GM19035 (cell line): ENCODE data around the gene MUC6.

Experiments
- ATAC-seq: cut with Tn5 transposase; IDR thresholded peaks from one replicate; pipeline ENCODE4 v1.9.1; 2021; ENCODE audit not compliant: unreplicated experiment

Gene MUC6

DNA sequence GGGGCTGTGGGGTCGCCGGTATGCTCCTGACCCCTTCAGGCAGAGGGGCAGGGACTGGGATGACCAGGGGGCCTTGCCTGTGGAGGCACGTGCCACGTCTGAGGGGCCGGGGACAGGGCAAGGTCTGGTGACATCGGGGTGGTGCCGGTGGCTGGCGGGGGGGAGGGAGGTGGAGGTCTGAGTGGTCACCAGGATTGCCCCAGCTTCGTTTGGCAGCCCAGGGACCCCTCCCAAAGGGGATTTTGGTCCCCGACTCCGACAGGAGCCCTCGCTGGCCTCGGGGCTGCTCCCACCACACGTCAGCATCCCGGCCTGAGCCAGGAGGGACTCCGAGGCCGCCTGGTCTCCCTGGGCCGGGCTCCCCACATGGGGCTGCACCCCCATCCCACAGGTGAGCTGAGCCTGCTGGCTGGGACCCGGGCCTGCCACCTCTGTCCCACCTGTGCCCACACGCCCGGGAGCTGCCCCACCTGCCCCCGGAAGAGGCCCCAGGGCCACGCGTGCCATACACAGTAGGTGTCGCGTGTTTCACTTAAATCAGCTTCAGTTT lies 1.1 kb upstream of the MUC6 start:
- ATAC-seq: no peak

DNA sequence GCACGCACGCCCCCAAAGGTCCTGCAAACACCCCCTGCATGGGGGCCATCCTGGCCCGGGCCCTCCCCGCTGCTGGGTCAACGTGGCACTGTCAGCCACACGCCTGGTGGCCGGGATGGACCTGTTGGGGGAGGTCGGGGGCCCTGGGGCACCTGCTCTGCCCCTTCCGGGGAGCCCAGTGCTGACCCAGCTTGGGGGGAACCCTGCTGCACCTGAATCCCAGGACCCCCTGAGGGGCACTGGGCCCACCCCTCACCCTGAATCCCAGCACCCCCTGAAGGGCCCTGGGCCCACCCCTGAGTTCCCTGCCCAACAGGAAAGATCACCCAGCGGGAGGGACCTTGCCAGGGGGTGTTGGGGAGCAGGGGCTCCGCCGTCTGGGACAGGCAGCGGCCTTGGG lies 413 bp upstream of the MUC6 start:
- no peak for ATAC-seq

DNA sequence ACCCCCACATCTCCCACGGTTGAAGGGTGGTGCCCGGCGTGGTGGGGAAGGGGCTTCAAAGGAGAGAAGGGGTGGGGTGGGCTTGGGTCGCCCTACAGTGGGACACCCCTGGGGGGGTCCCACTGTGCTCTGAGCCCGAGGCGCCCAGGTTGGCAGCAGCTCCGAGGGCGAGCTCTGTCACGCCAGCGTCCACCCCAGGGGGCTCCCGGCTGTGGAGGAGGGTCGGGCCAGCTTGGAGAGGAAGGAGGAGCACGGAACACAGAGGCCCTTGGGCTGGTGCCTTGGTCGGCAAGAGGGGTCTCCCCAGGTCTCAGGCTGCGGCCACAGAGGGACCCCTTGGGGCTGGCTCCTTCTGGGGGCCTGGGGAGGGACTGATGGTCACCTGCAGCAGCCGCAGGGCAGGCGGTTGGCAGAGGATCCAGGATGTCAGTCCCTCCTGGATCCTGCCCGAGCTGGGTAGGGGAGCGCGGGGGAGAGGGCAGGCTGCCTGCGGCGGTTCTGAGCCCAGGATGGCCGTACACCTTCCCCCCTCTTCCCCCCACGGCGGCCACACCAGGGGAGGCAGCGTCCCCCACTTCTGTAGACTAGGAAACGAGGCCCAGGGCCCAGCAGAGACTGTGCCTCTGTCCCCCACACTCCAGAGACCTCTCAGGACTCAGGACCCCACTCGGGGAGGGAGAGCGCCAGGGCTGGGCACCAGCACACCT lies 788 bp downstream of the MUC6 start:
- no peak for ATAC-seq

DNA sequence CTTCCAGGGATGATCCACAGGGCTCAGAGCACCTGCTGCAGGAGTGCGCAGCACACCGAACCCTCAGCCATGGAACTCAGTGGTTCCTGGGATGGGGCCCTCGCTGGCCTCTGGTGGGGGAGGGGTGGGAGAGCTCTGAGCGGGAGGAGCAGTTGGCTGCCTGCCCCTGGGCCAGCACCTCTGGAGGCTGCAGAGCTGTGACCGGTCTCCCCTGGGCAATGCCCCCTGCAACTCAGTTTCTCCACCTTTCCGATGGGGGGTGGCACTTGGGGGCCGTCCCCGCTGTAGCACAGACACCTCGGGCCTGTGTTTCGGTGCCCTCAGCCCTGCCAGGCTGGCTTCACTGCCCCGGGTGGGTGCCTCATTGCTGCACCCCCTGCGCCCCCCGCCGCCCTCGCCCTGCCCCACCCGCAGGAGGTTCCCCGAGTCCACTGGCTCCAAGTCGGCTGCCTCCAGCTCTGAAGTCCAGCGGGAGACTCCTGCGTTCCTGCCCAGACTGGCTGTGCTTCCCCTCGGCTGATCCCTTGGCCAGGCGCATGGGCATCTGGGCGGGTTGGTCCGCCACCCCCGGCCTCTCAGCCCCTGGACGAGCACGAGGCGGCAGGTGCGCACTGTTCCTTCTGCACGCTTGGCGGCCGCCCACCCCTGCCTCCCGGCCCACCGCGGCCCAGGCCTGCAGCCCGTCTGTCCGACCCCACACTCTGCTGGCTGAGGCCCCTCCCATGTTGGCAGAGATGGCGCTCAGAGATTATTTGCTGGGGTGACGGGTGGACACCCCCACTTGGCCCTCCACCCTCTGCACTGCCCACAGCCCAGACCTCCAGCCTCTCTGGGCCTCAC lies 1.8 kb downstream of the MUC6 start:
- ATAC-seq: no peak

DNA sequence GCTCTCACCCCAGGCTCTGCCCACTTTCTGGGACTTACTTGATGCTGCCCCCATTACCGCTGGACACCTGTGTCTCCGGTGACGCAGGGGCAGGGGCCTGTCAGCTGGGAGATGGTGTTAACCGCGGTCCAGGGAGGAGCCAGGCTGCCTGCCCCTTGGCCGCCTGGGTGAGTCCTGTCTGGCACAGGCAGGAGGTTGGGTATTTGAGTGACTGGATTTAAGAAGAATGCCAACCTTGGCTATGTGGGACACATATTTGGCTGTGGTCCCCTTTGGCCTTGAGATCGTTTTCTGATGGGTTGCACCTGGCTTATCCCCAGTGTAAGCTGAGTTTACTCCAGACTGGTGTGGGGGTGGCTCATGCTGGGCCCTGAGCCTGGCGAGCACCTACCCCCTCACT lies 2.5 kb downstream of the MUC6 start:
- ATAC-seq: no peak

DNA sequence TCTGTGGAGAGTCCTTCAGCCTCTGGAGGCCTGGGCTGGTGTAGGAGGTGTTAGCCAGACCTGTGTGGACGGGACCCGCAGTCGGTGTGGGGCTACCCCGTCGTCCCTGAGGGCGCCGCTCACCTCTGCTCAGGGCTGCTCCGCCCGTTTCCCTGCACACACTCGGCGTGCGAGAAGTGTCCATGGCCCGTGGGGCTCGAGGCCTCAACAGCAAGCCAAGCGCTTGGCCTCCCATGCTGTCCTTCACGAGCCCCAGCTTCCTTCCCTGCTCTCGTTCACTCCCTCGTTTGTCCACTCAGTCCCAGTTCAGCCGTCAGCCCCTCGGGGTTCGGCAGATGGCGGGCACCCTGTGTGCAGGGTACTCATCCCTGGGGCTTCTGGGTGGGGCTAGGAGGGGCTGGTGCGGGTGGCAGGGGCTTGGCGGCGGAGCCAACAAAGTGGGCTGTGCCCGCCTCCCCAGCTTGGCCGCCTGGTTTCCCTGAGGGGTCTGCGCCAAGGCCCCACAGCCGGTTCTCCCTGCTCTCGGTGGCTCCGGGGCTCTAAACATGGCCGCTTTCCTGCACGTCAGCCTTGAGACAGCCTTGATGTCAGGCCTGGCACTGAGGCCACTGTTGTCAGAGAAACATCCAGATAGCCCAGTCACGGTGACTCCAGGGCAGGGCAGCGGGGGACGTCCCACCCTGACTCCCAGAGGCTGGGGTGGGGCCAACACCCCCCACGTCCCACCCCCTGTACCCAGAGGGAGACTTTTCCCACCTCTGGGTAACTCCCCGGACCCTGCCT lies 3.3 kb downstream of the MUC6 start:
- ATAC-seq: no peak

DNA sequence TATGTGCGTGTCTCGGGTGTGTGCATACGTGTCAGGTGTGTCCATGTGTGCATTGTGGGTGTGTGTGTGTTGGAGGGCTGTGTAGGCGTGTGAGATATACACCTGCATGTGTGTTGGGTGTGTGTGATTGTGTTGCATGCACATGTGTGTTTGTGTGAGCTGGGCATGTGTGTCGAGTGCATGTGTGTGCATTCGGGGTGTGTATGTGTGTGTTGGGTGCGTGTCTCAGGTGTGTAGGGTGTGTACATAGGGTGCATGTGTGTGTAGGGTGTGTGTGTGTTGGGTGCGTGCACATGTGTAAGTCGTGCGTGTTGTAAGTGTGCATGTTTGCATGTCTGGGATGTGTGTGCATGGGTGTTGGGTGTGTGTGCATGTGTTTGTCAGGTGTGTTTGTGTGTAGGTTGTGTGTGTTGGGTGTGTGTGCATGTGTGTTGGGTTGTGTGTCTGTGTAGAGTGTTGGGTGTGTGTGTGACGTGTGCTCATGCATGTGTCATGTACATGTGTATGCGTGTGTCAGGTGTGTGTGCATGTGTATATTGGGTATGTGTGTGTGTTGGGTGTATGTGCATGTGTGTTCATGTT lies 4.1 kb downstream of the MUC6 start:
- no peak for ATAC-seq

DNA sequence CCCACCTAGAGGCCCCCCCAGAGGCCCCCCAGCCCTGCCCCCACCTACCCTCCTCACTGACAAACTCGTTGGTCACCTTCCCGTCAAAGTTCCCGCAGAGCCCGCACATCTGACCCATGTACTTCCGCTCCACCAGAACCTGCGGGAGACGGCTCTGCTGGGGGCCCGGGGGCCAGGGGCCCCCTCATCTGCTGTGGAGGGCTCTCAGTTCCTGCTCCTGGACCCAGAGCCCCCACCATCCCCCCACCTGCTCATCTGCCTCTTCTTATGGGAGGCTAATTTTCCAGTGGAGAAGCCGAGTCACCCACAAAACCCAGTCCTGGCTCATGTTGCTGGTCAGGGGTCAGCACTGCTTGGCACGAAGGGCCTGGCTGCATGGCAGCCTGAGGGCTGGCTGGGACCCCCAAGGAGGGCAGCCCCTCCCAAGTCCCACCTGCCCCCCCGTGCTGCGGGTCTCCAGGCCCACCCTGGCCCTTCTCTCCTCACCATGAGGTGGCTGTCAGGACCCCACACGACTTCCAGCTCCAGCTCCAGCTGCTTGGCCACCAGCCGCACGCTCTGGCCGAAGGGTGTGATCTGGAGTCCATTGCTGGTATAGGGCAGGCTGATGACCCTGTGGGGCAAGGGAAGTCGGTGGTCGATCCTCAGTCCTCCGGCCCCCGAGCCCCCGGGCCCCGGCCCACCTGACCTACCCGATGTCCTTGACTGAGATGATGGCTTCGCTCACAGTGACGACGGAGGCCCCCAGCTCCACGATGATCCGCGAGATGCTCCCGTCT lies 5.2 kb downstream of the MUC6 start:
- ATAC-seq: no peak

DNA sequence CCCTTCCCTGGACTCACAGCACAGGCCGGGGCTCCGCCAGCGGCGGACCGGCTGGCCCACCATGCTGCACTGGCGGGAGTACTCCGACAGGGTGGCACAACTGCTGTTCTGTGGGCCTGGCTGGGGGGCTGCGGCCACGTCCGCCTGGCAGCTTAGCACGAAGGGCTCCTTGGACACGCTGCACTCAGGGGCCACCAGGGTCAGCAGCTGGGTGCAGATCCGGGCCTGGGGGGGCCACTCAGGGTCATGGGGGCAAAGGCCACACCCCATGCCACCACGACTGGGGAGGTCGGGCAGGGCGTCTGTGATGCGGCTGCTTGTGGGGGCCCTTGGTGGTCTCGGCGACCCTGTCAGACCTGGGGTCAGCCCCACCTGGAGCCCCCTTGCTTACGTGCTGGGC lies 6.0 kb downstream of the MUC6 start:
- ATAC-seq: no peak

DNA sequence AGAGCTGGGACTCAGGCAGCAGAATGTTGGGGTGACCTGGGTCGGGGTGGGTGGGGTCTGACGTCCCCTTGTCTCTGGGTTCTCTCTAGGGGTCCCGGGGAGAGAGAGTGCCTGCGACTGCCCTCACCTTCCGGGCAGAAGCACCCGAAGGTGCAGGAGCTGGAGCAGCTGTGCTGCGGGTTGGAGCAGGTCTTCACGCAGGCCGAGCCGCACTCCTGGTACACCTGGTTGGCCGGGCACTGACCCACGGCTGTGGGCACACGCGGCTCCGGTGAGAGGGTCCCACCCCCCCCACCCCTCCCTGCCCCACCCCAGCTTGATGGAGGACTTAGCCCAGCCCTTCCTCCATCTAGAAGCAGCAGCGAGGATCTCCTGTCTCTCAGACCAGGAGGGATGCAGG lies 6.4 kb downstream of the MUC6 start:
- no peak for ATAC-seq

DNA sequence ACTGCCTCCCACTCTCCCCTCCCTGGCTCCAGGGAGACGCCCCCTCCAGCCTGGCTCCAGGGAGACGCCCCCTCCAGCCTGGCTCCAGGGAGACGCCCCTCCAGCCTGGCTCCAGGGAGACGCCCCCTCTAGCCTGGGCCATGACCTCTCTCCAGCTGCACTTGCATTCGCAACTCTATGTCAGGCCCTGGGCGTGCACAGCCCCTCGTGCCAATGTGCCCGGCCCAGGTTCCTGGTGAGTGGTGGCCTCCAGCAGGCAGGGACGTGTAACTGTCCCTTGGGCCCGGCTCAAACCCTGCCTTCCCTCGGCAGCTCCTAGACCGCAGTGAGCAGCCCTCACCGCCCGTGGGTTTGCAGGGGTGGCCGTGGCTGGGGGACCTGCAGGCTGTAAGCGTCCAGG lies 6.9 kb downstream of the MUC6 start:
- no peak for ATAC-seq

DNA sequence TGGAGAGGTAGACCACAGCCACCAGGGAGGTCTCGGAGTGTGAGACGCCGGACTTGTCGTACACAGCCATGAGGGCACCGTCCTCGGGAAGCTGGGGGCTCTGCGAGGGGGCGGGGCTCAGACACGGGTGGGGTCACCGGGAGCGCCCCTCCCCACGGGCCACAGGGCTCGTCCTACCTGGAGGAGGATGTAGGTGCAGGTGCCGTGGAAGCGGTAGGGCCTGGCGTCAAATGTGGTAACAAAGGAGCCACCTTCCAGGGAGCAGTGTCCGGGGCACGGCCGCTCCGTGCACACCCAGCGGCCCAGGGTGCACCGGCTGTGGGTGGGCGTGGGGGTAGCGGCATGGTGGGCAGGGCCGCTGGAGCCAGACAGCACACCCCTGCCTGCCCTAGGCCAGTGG lies 7.5 kb downstream of the MUC6 start:
- ATAC-seq: no peak

DNA sequence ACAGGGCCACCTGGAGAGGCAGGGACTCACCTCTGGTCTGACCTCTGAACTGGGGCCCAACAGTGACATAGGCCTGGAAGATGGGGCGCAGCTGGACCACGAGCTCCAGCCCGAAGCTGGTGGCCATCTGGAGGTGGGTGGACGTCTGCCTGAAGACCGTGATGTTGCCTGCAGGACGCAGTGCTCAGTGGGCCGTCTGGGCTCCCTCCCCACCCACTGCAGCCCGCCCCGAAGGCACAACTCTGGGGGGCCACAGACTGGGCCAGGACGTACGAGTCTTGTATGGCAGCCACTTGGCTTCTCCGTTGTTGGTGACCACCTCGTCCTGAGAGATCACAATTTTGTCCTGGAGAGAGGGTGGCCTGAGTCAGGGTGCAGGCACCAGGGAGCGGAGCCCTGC lies 7.9 kb downstream of the MUC6 start:
- ATAC-seq: no peak

DNA sequence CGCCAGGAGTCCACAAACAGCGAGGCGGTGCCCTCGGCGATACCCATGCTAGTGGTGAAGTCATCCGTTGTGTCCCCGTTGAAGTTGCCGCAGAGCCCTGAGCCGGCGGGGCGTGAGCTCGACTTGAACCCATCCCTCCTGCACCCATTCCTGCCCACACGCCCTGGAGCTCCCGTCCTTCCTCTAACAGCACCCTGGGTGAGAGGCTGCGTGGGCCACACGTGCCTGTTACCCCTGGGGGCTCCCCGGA lies 8.3 kb downstream of the MUC6 start:
- ATAC-seq: no peak

DNA sequence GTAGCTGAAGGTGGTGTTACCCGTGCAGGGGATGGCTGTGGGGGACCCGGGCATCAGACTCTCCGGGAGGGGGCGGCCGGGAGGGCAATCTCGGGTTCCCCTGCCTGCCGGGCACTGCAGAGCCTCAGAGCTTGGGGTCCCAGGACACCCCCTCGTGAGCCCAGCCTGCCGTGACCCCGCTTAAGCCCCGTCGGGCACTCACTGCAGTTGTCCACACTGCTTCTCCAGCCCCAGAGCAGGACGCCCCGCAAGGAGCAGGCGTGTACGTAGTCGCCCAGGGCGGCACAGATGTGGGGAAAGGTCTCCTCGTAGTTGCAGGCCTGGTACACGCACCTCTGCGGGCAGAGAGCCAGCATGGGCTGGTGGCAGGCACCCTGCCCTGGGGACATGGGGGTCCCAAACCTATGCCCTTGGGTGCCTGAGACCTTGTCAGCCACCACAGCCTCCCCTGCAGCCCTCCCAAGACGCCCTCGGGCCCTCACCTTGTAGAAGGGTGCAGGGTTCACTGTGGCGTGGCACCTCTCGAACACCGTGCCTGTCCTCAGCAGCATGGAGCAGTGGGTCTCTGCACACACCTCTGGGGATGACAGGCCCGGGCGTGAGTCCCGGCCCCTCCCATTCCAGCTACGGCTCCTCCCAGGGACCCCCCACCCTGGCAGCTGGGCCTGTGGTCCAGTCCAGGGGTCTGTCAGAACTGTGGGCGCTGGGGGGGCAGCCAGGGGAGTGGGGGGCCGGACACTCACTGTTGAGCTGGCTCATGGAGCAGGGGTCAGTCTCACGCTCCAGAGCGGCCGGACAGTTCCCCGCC lies 8.8 kb downstream of the MUC6 start:
- ATAC-seq: no peak

DNA sequence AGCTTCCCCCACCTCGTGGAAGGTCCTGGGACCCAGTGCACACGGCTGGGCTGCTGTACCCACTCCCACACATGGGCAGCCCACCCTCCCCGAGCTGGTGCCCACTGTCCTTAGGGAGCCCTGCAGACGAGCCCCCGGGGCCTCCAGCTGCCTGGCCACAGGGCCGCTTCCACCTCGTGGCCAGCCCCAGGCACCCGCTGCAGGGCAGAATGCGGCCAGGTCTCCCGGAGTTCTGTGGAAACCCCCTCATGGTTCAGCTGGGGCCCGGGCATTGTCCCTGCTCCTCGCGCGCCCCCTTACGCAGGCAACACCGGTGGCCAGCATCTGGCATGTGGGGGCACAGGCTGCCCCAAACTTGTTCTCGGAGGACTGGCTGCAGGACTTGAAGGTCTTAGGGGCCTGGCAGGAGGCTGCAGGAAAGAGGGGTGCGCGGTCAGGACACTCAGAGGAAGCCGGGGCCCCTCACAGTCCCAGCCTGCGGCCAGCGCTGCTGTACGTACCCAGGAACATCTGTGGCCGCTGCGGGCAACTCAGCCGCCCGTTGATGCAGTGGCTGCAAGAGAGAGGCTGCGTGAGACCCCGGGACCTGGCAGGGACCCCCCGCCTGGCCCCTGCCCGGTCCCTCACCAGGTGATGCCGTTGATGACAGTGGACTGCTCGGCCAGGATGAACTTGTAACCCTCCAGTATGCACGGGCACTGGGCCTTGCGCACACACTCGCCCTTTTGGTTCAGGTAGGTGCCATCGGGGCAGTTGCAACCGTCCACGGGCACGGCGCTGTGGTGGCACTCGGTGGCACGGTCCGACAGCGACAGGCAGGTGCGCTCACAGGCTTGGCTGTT lies 9.7 kb downstream of the MUC6 start:
- ATAC-seq: no peak

DNA sequence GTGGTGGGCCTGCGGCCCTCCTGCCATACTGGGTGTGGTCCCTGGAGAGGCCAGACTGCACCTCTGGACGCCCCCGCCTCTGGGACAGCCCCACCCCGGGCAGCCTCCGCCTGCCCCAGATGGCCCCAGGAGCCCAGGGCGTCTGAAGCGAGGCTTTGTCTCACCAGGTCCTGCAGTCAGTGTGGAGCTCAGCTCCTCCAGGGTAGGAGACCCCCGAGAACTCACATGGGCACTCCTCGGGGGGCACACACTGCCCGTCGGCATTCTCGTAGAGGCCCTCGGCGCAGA lies 10.4 kb downstream of the MUC6 start:
- ATAC-seq: no peak

DNA sequence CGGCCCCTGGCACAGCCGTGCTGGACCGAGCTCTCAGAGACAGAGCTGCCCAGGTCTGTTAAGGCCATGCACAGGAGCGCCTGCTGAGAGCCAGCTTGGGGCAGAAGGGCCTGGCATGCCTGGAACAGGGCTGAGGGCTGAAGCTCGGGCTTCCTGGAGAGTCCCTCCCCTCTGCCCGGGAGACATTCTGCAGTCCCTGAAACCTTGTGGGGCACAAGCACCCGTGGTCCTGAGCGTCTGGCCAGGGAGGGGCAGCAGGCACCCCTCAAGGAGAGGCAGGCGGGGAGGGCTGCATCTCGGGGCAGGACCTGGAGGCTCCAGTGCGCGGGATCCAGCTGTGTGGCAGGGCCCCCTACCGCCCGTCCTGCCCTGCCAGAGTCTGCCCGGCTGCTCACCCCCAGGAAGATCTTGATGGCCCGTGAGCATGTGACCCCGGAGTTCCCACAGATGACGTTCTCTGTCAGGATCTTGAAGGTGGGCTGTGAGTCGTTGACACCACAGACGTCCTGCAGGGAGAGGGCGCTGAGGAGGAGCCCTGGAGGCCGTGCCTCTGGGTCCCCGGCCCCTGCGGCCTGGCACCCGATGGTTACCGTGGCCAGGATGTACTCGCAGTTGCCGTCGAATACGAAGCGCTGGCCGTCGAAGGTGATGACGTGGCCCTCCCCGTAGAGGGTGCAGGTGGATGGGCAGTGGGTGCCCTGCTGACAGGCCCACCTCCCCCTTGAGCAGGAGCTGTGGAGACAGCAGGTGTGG lies 10.9 kb downstream of the MUC6 start:
- ATAC-seq: no peak
